Calu3 (cell line): Measurements from ENCODE around the gene PLD5. TPM values are rescaled to one million over a fixed set of nuclear protein-coding genes. Genes with fewer than 3 reads are reported as not detected.

Experiments used
- BruUV-seq: library from RNA; stranded (reverse); fragments of 400-500 nt; replicated peaks from 2 replicates; lab custom pipeline; 2021; lab: Mats Ljungman, UMichigan
- CTCF ChIA-PET: fragments of 300-600 bp; sonication (Branson Sonifier 250); formaldehyde crosslinking; loops from one replicate; lab custom pipeline; 2022; ENCODE audit warnings: antibody characterized with exemption; lab: Charles Lee
- DNase-seq: peaks from one replicate; pipeline ENCODE4 v3.0.0; 2022
- H3K27ac Mint-ChIP-seq: one replicate; pipeline ENCODE4 v1.8.0; 2022; ENCODE audit warnings: mixed read lengths; ENCODE audit not compliant: unreplicated experiment
- H3K27me3 Mint-ChIP-seq: one replicate; pipeline ENCODE4 v1.8.0; 2022; ENCODE audit warnings: mixed read lengths; ENCODE audit not compliant: unreplicated experiment
- H3K36me3 Mint-ChIP-seq: one replicate; pipeline ENCODE4 v1.8.0; 2022; ENCODE audit warnings: mild to moderate bottlenecking, moderate library complexity, mixed read lengths; ENCODE audit not compliant: insufficient read depth, unreplicated experiment
- H3K4me1 Mint-ChIP-seq: one replicate; pipeline ENCODE4 v1.8.0; 2022; ENCODE audit warnings: mild to moderate bottlenecking, low read depth, mixed read lengths; ENCODE audit not compliant: unreplicated experiment
- H3K4me3 Mint-ChIP-seq: one replicate; pipeline ENCODE4 v1.8.0; 2022; ENCODE audit warnings: mild to moderate bottlenecking, low read depth, moderate library complexity, mixed read lengths; ENCODE audit not compliant: unreplicated experiment
- H3K9me3 Mint-ChIP-seq: one replicate; pipeline ENCODE4 v1.8.0; 2022; ENCODE audit warnings: low read depth, mixed read lengths; ENCODE audit not compliant: unreplicated experiment
- CTCF ChIP-seq: fragments of 200-600 bp; IDR thresholded peaks from one replicate; pipeline ENCODE4 v1.8.0; 2022; ENCODE audit warnings: antibody characterized with exemption; ENCODE audit not compliant: unreplicated experiment
- intact Hi-C: fragments of 100-400 bp; cut with micrococcal nuclease; formaldehyde crosslinking; loops from one replicate; pipeline ENCODE4 v1.10.0; 2022; ENCODE audit not compliant: unreplicated experiment
- total RNA-seq: library from RNA; stranded (reverse); gene quantifications from 2 replicates; pipeline ENCODE4 v1.2.3, GENCODE V29; 2022

The PLD5 gene
- total RNA-seq, 1 experiment from 2014 or later, result 2.4 TPM

- intact Hi-C loops, result no loop called here
- no peak for DNase-seq
- Mint-ChIP-seq H3K27me3 (no peaks in the 10 kb centered on the region), H3K36me3 (no peaks in the 10 kb centered on the region), H3K27ac (no peak overlapping the region), H3K4me3 (no peak overlapping the region), H3K9me3 (no peaks in the 10 kb centered on the region), H3K4me1 (no peaks in the 10 kb centered on the region)
- no TSS peak for BruUV-seq
- CTCF ChIA-PET, result no interaction called here
- TF ChIP-seq CTCF, result no peak
These were observed 21.9 kb upstream of the PLD5 start for GRCh38 chr1:242546441-242546840.

GRCh38 chr1:242544071-242544470 lies 19.6 kb upstream of the PLD5 start:
- no peaks in the 10 kb centered on the region for H3K36me3 Mint-ChIP-seq
- intact Hi-C loops, result no loop called here
- H3K4me1 Mint-ChIP-seq, result no peaks in the 10 kb centered on the region
- H3K27me3 Mint-ChIP-seq, result no peaks in the 10 kb centered on the region
- no peak overlapping the region for H3K4me3 Mint-ChIP-seq
- no peak overlapping the region for H3K27ac Mint-ChIP-seq
- TF ChIP-seq CTCF, result no peak
- no TSS peak for BruUV-seq
- no peak for DNase-seq
- CTCF ChIA-PET, result interaction anchor here (0.6 kb wide), 1 partner anchor 125 kb away, joined by 3 read pairs; no protein-coding TSS in a partner anchor
- H3K9me3 Mint-ChIP-seq, result peaks cover under 1% of the 10 kb centered on the region

- Mint-ChIP-seq H3K27me3 (no peaks in the 10 kb centered on the region), H3K4me1 (no peaks in the 10 kb centered on the region), H3K4me3 (no peak overlapping the region), H3K27ac (no peak overlapping the region), H3K9me3 (peaks cover 2% of the 10 kb centered on the region), H3K36me3 (no peaks in the 10 kb centered on the region)
- intact Hi-C loops, result no loop called here
- BruUV-seq, result no TSS peak
- CTCF ChIA-PET, result no interaction called here
- DNase-seq, result no peak
- TF ChIP-seq CTCF, result no peak
These were observed 17.8 kb upstream of the PLD5 start for GRCh38 chr1:242542271-242542670.

GRCh38 chr1:242535986-242536385 lies 11.5 kb upstream of the PLD5 start:
- intact Hi-C loops, result no loop called here
- DNase-seq, result no peak

More at GRCh38 chr1:242535986-242536385, 11.5 kb upstream of the PLD5 start:
- H3K9me3 Mint-ChIP-seq, result peaks cover 5% of the 10 kb centered on the region
- no peaks in the 10 kb centered on the region for H3K36me3 Mint-ChIP-seq
- BruUV-seq, result no TSS peak
- no peak overlapping the region for H3K27ac Mint-ChIP-seq
- H3K4me1 Mint-ChIP-seq, result peaks cover 9% of the 10 kb centered on the region
- H3K4me3 Mint-ChIP-seq, result no peak overlapping the region
- CTCF ChIA-PET, result no interaction called here
- TF ChIP-seq CTCF, result no peak
- H3K27me3 Mint-ChIP-seq, result no peaks in the 10 kb centered on the region
